Stimulated activated CD8-positive, alpha-beta memory T cell treated with anti-CD3 and anti-CD28 coated beads, Interleukin-7, amount 100 ng/mL, for 1 hour (primary cell): ENCODE results near the gene TUBA4B.
A peak's percentile ranks its signal among the peaks of the same experiment; 100 is the strongest.
"Not testable (repeated sequence)": the region's sequence is repeated elsewhere in the genome, so short reads cannot be mapped to it uniquely, and the experiment has no call there.

ENCODE experiments used
- DNase-seq, 2 donors: peaks; one replicate each; pipeline ENCODE4 v3.0.0-alpha.2; 2020; ENCODE audit warnings: low read depth in 2 of 2

The TUBA4B gene

GRCh38 chr2:219274361-219274921 is 21.4 kb downstream of the TUBA4B start:
- DNase-seq: no peak

DNA sequence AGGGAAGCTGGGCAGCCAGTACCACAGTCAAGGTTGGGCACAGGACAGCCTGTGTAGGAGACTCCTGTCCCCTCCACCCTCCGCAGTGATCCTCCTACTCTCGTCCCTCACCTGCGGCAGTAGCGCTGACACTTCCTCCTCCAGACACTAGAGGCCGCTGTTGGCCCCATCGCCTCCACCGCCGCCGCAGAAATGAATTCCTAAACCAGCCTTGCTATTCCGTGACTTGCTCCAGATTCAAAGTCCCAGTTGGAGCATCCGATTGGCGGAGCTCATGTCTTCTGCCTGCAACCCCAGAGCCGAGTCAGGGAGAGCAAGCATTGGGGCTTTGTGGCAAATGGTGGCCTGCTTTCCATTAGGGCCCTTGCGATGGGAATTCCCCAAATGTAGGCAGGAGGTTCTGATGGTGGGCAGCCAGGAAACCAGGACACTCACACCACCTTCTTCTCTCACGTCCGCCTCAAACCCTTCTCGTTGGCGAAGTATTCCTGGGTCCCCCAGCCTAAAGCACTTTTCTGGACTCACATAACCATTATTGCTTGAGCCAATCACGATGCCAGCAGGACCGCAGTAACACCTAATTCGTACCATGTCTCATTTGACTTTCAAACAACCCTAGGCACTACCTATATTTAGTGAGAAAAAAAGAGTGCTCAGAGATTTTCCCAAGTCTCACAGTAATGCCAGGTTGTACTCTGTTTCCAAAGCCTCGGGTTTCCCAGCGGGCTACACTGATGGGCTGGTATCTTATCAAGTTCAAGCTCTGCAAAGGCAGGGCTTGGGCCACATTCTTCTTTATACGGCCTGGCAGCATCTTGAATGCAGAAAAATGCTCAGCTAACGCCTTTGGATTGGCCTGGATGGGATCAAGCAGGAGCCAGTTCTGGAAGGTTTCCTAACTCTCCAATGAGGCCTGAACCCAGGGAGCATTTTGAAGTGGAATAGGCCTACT is 24.9 kb downstream of the TUBA4B start:
- DNase-seq: peak; percentile 37 to 60

DNA sequence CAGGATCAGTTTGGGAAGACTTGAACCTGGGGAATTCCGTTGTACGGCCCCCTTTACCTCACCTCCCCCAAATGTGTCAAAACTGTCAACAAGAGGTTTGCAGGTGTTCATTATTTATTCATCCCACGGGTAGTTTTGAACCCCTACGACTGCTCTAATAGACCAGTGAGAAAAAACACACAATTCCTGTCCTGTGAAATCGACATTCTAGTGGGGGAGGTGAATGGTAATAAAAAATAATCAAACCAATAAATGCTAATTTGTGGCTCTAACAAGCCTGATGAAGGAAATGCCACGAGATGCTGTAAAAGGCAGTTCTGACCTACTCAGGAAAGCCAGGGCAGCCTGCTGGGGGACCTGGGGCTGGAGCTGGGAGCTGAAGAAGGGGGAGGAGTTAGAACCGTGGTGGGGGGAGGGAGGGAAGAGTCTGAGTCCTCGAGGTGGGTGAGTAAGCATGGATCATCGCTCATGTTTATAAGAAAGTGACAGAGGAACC is 25.7 kb downstream of the TUBA4B start:
- no peak for DNase-seq

DNA sequence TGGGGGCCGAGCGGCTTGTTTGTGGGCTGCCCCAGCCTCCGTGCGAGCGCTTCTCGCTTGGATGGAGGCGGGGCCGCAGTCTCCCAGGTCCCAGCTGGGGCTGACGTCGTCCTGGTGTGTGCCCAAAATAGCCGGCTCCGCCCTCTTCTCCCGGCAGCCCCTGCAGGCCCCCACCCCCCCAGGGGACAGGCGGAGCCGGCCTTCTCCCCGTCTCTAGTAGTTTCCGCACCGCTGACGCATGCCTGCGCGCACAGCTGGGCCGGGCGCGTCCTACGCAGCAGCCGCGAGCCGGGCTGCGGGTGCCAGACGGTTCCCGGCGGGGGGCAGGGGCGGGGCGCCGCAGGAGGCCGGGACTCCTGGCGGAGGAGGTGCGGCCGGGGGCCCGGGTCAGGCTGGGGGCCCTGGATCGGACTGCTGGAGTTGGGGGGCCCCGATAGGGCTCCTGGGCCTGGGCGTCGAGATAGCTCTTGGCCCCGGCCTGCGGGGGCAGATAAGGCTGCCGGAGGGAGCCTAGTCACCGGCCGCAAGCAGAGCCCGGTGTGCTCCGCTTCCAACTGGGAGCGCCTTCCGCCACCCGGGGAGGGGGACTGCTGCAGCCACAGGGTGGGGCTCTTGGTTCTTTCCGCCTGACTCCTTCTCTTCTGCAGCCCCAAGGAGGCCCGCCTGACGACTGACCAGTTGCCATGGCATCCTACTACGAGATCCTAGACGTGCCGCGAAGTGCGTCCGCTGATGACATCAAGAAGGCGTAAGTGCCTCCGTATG is 26.3 kb downstream of the TUBA4B start, which contains the start of gene DNAJB2:
Gene DNAJB2 (plus strand): TSS at position 216 of the 765 bp plus-strand sequence. CDS start 468 bp downstream, at position 684.
- DNase-seq: peak; percentile 96 to 97

GRCh38 chr2:219279916-219280516 is 27.0 kb downstream of the TUBA4B start:
- DNase-seq: no peak

GRCh38 chr2:219280651-219281050 is 27.6 kb downstream of the TUBA4B start:
- DNase-seq: no peak

- DNase-seq: no peak
These were observed 28.5 kb downstream of the TUBA4B start for GRCh38 chr2:219281588-219281987.

DNA sequence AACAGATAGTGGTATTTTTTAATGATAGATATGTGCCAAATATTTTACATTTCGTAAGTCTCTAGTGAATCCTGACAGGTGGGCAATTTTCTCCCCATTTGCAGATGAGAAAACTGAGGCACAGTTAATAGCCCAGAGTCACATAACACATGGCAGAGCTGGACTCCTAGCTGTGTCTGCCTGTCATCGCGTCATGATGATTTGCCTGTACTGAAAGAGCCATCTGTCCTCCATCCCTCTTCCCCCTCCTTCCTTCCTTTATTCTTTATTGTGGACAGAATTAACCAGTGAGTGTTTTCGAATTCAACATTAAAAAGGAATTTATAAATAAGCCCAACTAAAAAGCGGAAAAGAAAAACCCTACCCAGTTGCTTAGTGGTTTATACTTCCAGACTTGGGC is 29.3 kb downstream of the TUBA4B start:
- no peak for DNase-seq

DNA sequence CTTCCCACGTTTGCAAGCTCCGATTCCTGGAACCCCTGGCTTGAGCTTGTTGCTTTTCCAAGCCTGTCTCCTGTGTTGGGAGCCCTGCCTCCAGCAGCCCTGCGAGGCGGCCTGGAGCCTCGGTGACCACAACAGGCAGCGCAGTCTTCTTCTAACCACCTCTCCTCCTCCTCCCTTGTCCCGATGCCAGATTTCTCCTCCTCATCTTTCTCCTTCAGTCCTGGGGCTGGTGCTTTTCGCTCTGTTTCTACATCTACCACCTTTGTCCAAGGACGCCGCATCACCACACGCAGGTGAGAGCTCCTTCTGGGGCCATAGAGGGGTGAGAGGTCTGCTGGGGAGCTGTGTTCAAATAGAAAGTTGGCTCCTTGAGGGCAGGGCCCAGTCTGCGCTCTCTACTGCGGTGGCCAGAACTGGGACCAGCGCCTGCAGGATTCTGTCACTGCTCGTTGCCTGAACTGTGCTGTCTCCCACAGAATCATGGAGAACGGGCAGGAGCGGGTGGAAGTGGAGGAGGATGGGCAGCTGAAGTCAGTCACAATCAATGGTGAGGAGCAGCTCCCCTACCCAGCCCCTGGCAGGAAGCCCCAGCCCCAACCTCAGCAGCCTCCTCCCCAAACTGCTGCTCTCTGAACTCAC is 30.0 kb downstream of the TUBA4B start:
- no peak for DNase-seq

DNA sequence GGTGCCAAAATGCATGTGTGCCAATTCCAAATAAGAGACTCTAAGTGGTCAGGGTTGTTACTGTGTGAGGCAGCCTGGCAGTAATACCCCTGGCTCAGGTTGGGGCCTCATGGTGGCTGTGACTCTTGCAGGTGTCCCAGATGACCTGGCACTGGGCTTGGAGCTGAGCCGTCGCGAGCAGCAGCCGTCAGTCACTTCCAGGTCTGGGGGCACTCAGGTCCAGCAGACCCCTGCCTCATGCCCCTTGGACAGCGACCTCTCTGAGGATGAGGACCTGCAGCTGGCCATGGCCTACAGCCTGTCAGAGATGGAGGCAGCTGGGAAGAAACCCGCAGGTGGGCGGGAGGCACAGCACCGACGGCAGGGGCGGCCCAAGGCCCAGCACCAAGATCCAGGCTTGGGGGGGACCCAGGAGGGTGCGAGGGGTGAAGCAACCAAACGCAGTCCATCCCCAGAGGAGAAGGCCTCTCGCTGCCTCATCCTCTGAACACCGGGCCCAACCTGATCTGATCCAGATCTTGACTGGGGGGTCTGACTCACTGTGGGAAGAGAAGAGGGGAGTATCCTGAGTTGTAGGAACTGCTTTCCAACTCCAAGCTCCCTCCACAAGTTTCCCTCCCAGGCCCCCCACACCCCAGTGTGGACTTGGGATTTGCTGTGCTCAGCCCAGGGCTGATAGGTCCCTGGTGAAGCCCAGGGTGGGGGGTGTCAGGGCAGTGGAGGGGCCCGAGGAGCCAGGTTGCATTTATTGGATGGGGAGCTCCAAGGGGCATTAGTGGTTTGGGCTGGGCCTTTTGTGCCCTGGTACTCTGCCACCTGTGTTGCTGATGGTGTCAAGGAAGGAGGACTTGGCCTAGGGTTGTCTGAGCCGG is 31.7 kb downstream of the TUBA4B start:
- DNase-seq: no peak

DNA sequence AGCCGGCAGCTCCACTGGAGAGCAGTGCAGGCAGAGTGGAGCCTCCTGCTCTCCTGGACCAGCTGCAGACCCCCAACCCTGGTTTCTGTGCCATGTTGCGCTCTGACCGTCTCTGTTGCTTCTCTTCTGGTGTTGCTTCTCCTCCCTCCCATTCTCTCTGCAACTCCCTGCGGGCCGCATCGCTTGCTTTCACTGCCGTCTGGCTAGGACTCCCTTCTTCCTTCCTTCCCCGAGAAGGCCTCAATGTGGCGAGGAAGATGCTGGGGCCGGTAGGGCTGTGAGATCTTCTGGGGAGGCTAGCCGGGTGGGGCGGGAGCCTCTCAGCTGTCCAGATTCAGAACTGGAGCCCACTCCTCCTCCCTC is 32.3 kb downstream of the TUBA4B start:
- no peak for DNase-seq

- no peak for DNase-seq
These were observed 32.9 kb downstream of the TUBA4B start for GRCh38 chr2:219285894-219286425.

- DNase-seq: no peak
These were observed 33.5 kb downstream of the TUBA4B start for GRCh38 chr2:219286436-219287115.

GRCh38 chr2:219287116-219287440 is 34.0 kb downstream of the TUBA4B start:
- DNase-seq: not testable (repeated sequence)

GRCh38 chr2:219287580-219288265 is 34.7 kb downstream of the TUBA4B start:
- no peak for DNase-seq

DNA sequence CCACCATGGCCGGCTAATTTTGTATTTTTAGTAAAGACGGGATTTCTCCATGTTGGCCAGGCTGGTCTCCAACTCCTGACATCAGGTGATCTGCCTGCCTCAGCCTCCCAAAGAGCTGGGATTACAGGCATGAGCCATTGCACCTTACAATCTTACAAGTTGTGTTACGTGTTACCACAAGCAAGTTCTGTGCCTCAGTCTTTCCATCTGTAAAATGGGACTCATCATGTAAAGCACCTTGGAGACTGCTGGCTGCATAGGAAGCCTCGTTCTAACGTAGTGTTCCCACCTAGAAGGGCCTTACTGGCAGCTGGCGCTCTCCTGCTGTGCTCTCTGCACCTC is 36.1 kb downstream of the TUBA4B start:
- no peak for DNase-seq

DNA sequence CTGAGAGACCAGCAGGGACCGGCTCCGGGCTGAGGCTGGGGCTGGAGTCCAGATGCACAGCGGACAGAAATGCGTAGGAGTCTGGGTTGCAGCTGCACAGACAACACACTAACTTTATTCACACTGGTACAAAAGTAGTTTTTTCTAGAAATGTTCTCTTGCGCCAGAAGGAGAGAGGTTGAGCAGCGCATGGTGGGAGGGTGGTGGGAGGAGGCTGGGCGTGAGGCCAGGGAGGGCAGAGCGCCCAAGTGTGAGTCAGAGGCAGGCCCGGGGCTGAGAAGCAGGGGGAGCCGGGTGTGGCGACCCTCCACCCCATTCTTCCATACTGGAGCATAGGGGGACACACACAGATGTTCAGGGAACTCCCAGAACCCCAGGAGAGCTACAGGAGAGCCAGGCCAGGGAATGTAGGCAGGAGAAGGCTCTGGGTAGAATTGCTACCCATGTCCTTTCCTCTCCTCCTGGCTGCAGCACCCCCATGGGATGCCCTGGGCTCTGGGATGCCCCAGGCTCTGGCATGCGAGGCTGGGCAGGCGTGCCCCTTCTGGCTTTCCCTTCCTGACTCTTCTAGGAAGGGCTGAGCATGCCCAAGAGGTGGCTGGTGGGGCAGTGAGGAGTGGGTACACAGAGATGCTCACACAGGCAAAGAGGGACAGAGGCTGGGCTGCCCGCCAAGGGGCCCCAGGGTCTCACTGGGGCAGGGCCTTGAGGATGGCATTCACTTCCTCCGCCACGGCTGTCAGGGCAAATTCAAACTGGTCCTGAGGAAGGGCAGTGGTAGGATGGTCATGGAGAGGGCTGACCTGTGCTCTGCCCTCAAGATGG is 36.7 kb downstream of the TUBA4B start:
- no peak for DNase-seq
